ENCODE results near the gene TSPAN19. TPM values are rescaled to one million over a fixed set of nuclear protein-coding genes. Genes with fewer than 3 reads are reported as not detected.

Gene TSPAN19
- total RNA-seq, 1 experiment from 2014 or later, result 0.10 TPM

DNA sequence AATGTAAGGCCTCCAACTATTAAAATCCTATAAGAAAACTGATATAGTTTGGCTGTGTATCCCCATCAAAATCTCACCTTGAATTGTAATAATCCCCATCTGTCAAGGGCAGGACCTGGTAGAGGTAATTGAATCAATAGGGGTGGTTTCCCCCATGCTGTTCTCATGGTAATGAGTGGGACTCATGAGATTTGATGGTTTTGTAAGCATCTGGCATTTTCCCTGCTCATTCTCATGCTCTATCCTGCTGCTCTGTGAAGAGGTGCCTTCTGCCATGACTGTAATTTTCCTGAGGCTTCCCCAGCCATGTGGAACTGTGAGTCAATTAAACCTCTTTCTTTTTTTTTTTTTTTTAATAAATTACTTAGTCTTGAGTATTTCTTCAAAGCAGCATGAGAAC, 31.9 kb downstream of the TSPAN19 start:
- DNase-seq (ENCODE audit: extremely low read depth, low read depth), result no peak

DNA sequence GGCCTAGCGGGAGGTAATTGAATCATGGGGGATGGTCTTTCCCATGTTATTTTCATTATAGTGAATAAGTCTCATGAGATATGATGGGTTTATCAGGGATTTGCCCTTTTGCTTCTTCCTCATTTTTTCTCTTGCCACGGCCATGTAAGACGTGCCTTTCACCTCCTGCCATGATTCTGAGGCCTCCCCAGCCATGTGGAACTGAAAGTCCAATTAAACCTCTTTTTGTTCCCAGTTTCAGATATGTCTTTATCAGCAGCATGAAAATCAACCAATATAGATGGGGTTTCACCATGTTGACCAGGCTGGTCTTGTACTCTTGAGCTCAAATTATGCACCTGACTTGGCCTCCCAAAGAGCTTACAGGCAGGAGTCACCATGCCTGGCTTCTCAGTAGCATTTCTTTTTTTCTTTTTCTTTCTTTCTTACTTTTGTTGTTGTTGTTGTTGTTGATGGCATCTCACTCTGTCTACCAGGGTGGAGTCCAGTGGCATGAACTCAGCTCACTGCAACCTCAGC, 33.2 kb downstream of the TSPAN19 start:
- DNase-seq (ENCODE audit: extremely low read depth, low read depth), result no peak

DNA sequence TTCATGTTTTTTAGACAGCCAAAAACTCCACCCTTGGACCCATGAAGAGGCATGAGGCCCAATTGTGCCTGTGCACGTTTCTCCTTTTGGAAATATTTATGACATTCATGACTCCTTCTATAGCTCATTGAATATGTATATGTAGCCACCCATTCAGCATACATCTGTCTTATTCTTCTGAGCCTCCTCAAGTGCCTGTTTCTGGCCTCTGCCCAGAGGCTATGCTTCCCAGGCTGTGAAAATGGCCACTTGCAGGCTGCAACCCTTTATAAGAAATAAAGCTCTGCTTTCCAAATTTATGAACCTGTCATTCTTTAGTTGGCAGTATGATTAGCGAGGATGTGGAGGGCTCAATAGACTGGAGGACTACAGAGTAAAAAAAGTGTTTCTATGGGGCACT, 35.3 kb downstream of the TSPAN19 start:
- DNase-seq (ENCODE audit: extremely low read depth, low read depth), result no peak

DNA sequence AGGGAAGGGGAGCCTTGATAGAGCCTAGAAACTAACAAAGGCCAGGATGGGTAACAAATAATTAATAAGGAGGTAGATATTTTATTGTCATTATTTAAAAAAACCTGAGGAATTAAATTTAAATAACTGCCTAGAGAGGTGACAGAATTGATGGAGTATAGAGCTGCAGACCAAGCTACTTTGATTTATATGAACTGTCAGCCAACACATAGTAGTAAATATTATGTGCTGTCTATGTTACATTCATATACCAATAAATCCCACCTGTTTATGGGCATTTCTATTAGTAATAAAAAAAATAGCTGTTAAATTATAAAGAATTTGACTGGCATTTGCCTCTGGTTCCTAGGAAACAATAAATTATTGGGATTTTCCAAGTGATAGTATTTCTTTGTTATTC, 37.7 kb downstream of the TSPAN19 start:
- DNase-seq (ENCODE audit: extremely low read depth, low read depth), result no peak

DNA sequence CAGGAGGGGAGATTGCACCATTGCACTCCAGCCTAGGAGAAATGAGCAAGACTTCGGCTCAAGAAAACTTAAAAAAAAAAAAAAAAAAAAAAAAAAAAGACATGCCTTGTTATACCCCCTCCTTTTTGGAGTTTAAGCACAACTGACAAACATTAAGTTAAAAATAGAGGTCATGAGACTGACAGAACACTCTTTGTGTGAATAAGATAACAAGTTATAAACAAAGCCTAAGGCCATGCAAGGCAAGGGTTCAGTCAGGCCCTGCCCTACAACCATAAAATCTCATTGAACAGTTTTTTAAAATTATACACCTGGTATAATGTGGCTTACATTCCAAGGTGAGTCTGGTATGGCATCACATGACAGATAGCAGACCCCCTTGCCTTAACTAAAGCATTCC, 39.3 kb downstream of the TSPAN19 start:
- DNase-seq (ENCODE audit: extremely low read depth, low read depth), result no peak

DNA sequence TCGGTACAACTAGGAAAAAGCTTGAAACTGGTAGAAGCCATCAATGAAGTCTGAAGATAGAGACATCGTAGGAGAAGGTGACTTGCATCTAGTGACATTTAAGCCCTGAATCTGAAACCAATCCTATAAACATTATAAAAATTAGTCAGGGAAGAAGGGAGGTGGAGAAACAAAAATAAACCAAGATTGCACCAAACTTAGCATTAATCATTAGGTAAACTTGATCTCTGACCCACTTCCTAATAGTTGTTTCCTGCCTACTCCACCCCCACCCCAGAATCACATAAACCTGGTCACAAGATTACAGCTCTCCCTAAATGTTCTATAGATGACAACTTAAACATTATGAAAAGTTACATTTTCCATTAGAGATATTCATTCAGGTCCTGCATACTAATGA, 40.4 kb downstream of the TSPAN19 start:
- DNase-seq (ENCODE audit: extremely low read depth, low read depth), result no peak

DNA sequence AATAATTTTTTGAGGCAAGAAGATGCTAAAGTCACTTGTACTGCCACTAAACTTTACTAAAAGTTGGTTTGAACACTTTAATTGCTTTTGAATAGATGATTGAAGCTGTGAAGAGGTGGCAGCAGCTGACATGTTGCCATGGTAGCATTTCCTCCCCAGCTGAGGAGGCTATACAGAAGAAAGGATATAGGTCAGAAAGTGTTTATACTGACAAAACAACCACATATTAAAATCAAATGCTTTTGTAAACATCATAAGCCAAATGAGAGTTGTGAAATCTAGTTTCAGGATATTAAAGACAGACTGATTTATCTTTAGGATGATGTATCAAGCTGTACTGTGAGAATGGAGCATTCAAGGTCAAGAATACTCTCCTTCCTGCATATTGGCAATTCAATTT, 41.7 kb downstream of the TSPAN19 start:
- no peak for DNase-seq (ENCODE audit: extremely low read depth, low read depth)

DNA sequence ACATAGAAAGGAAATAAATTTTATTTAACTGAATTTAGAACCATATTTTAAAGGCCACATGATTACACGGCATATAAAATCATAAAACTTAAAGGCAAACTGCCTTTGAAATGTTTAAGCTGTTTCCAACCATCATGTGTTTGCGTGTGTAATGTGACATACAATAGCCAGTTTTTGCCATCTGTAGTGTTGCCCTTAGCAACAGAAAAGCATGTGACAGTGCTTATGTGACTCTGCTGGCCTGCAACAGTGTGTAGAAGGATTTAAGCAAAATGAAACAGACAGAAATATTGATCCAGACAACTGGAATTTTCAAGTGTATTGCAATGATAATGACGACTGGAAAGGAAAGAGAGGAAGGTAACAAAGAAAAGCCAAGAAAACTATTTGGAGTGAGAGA, 49.5 kb downstream of the TSPAN19 start:
- DNase-seq (ENCODE audit: extremely low read depth, low read depth), result no peak

DNA sequence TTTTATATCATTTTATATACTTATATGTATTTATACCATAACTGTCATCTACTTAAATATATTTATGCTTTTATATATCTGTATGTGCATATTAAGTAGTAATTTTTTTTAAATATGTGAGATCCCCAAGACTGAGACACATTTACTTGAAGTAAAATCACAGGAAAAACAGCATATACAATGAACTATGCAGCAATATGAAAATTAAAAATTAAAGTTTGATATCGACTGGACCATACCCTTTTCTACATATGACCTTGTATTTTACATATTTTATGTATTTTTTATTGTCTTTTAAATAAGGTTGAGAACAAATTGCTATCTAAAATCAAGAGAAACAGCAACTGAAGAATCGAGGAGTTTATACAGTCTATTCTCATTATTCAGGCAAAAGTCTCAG, 50.0 kb downstream of the TSPAN19 start:
- no peak for DNase-seq (ENCODE audit: extremely low read depth, low read depth)

DNA sequence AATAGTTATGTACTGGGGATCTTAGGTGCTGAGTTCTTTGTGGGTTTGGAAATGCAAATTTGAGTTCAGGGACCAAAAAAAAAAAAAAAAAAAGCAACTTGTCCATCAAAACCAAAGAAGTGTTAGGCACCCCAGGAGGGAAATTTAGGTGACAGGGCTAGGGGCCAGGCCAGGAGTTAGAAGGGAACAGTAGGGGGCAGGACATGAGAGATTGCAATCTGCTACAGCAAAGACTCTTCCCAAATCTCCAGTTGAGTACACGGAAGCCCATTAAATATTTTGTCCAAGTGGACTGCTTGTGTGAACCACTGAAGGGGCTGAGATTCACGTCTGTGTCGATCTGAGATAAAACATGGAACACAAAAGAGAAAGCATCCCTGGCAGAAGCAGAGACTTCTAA, 52.8 kb downstream of the TSPAN19 start:
- no peak for DNase-seq (ENCODE audit: extremely low read depth, low read depth)

DNA sequence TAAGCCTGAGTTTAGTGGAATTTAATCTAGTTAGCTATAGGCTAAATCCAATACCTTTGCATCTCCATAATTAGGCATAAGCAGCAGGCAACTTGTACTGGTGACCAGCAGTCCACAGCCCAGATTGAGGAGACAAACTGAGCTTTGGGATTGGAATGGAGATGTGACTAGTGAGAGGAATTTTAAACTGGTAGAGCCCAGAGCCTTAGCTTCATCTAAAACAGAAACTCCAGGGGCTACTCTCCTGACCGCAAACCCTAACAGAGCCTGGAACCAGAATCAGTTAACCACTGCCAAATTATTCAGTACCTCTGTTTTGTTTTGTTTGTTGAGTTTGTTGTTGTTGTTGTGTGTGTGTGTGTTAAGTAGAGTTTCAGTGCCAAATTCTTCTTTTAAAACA, 53.2 kb downstream of the TSPAN19 start:
- DNase-seq (ENCODE audit: extremely low read depth, low read depth), result no peak

DNA sequence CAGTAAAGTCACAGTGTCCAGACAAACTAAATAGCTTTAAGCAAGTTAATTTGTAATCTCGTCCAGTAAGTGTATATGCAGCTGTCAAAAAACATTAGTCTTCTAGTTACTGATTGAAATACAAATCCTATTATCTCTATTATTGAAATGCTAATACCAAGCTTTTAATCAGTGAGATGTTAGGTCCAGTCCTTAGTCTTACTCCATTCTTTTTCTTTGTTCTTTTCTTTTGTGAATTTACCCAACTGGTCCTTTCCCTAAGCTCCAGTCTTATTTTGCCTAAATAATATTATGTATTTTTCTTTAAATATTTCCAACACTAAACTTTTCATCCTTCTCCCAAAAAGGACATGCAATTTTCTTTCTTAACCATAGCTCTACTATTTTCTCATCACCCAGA, 57.2 kb downstream of the TSPAN19 start:
- no peak for DNase-seq (ENCODE audit: extremely low read depth, low read depth)

DNA sequence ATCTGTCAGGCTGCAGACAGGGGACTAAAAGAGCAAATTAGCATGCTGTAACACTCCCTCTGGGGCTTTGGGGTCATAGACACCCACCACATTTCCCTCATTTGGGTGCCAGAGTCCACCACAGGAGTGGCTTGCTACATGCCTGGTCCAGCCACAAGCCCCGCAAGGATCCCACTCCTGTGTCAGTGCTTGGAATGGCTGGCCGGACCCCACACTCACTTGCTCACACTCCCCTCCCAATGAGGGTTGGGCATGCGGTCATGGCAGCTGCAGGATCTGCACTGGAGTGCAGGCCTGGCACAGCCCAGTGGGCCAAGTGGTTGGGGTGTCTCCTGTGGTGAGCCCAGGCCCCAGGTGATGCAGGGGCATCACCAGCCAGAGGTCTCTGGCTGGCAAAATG, 59.9 kb downstream of the TSPAN19 start:
- no peak for DNase-seq (ENCODE audit: extremely low read depth, low read depth)

DNA sequence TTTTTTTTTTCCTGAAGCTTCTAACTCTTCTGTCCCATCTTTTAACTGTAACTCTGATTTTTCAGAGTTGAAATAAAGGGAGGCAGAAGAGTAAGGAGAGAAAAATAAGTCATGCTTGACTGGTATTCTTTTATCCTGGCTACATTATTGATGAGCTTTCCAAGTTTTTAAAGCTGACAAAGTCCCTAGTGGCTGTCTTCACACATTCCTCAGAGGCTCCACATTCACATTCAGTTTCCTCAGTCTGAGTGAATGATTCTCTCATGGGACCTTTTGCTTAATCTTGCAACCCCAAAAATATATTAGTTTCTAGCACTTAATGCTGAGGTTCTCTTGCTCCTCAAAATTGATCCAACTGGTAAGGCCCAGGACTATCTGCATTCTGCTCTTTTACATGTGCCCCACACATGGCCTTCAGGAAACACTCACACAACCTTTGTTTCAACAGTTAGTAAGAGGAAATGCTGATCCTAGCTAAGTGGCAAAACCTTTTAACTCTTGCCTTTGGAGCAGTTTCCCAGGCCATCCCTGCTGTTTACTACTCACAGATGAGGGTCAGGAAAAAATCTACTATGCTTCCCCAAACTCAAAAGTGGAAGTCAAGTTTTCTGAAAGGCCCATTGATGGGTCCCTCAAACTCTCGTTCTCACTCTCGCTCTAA, 61.8 kb downstream of the TSPAN19 start:
- DNase-seq (ENCODE audit: extremely low read depth, low read depth), result no peak

DNA sequence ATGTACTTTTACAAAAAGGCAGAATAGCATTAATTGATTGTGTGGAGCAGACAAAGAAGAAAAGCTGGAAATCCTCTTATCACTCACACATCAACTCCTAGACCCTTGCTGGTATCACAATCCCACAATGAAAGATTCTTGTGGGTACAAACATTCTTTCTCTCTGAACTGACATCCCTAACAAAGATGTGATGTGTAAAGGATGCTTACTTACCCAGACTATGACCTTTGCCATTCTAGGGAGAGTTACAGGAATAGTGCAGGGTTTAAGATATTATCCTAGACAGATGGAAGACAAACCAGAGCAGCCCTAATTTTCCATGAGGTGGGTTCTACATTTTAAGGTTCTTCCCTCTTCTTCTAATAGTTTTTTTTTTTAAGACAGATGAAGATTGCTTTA, 63.1 kb downstream of the TSPAN19 start:
- no peak for DNase-seq (ENCODE audit: extremely low read depth, low read depth)

DNA sequence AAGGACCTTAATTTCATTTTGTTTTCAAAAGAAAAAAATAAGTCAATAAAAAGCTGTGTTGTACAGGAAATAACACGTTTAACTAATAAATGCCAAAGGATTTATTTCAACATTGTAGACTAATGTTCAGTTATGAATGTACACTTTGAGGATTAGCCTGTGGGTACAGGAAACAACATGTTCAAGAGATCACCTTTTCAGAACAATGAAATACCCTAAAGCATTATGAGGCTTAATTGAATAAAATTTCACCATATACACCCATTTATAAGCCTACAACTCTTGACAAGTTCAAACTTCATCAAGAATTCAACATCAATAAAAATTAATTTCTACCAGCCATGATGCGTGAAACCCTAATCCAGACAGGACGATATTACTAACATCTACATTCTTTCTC, 66.9 kb downstream of the TSPAN19 start:
- no peak for DNase-seq (ENCODE audit: extremely low read depth, low read depth)

Other genes with a start within 250 kb of the TSPAN19 start
- 78.3 and 90.1 TPM in 2 replicates for gene SLC6A15, start 123.5 kb downstream of the TSPAN19 start, total RNA-seq (2014; rRNA removed; shearing (Covaris generic))
- gene LRRIQ1, start 74 bp upstream of the TSPAN19 start, total RNA-seq (2014; rRNA removed; shearing (Covaris generic)), result 0.72 and 2.5 TPM in 2 replicates
- 0.50 and 0.66 TPM in 2 replicates for gene ALX1, start 243.9 kb upstream of the TSPAN19 start, total RNA-seq (2014; rRNA removed; shearing (Covaris generic))

All from NCI-H460 (cell line).